BLaER1 treated with 17β-estradiol and CSF1 and Interleukin-3, amounts not matched to agents 10 nM and 100 nM (cell line): Measurements from ENCODE around the gene PYGO2.

ENCODE experiments used
- H3K27ac ChIP-seq, 11 experiments: shearing (Covaris generic); formaldehyde crosslinking; 2 replicates each; pipeline ENCODE4 v1.8.1; 2022
- H3K27me3 ChIP-seq, 11 experiments: shearing (Covaris generic); formaldehyde crosslinking; 2 replicates each; pipeline ENCODE4 v1.8.1; 2022
- H3K36me3 ChIP-seq, 11 experiments: shearing (Covaris generic); formaldehyde crosslinking; 2 replicates each; pipeline ENCODE4 v1.8.1; 2022
- H3K4me1 ChIP-seq, 10 experiments: shearing (Covaris generic); formaldehyde crosslinking; 2 replicates each; pipeline ENCODE4 v1.8.1; 2022
- H3K4me2 ChIP-seq, 11 experiments: shearing (Covaris generic); formaldehyde crosslinking; 2 replicates each; pipeline ENCODE4 v1.8.1; 2022
- H3K4me3 ChIP-seq, 10 experiments: shearing (Covaris generic); formaldehyde crosslinking; 2 replicates each; pipeline ENCODE4 v1.8.1; 2022
- H3K9ac ChIP-seq, 11 experiments: shearing (Covaris generic); formaldehyde crosslinking; 2 replicates each; pipeline ENCODE4 v1.8.1; 2022
- H3K9me3 ChIP-seq, 11 experiments: shearing (Covaris generic); formaldehyde crosslinking; replicated peaks in 1 of 11; 2 replicates each; pipeline ENCODE4 v1.8.1; 2022
- H4K20me1 ChIP-seq, 11 experiments: shearing (Covaris generic); formaldehyde crosslinking; 2 replicates each; pipeline ENCODE4 v1.8.1; 2022
- Cebpa-rat ChIP-seq, 11 experiments: shearing (Covaris generic); IDR thresholded peaks; 2 replicates each; pipeline ENCODE4 v1.8.1; 2022

The PYGO2 gene

GRCh38 chr1:155007251-155007828, 45.8 kb upstream of the PYGO2 start:
- H3K27ac ChIP-seq: peak overlapping the region; percentile 29 to 93 (median 86); a peak in 21 of 22 replicates
- peak overlapping the region; percentile 95 to 100 (median 98) for H3K4me2 ChIP-seq
- H4K20me1 ChIP-seq: peaks cover 0 to 15% (median 0%) of the 10 kb centered on the region in 11 experiments; a peak in 6 of 22 replicates
- peak overlapping the region; percentile 50 to 97 (median 75); a peak in 20 of 22 replicates for H3K9ac ChIP-seq
- H3K4me1 ChIP-seq: peaks cover 76 to 86% (median 84%) of the 10 kb centered on the region in 10 experiments
- TF ChIP-seq Cebpa-rat (IDR thresholded peaks at IDR 0.05): no peak
- H3K4me3 ChIP-seq: peak overlapping the region in 7 of 10 experiments; percentile 11 to 99 (median 68); a peak in 11 of 20 replicates
- no peaks in the 10 kb centered on the region for H3K9me3 ChIP-seq
- no peaks in the 10 kb centered on the region for H3K27me3 ChIP-seq
- peaks cover 0 to 9% (median 3%) of the 10 kb centered on the region in 11 experiments; a peak in 6 of 22 replicates for H3K36me3 ChIP-seq

GRCh38 chr1:155006601-155007101, 45.1 kb upstream of the PYGO2 start:
- no peak for TF ChIP-seq Cebpa-rat (IDR thresholded peaks at IDR 0.05)
- peak overlapping the region; percentile 75 to 97 (median 85); a peak in 21 of 22 replicates for H3K9ac ChIP-seq
- no peaks in the 10 kb centered on the region for H3K27me3 ChIP-seq
- peaks cover 0 to 15% (median 0%) of the 10 kb centered on the region in 11 experiments; a peak in 1 of 22 replicates for H4K20me1 ChIP-seq
- H3K4me1 ChIP-seq: peaks cover 69 to 79% (median 77%) of the 10 kb centered on the region in 10 experiments
- H3K27ac ChIP-seq: peak overlapping the region; percentile 78 to 93 (median 87)
- H3K36me3 ChIP-seq: peaks cover 0 to 9% (median 3%) of the 10 kb centered on the region in 11 experiments; a peak in 6 of 22 replicates
- peak overlapping the region; percentile 95 to 100 (median 98) for H3K4me2 ChIP-seq
- H3K9me3 ChIP-seq: no peaks in the 10 kb centered on the region
- peak overlapping the region; percentile 16 to 99 (median 62); a peak in 15 of 20 replicates for H3K4me3 ChIP-seq

GRCh38 chr1:155005076-155006011, 43.8 kb upstream of the PYGO2 start:
- Histone ChIP-seq H3K4me2 (peak overlapping the region; percentile 95 to 100 (median 98)), H3K27ac (peak overlapping the region; percentile 78 to 93 (median 87)), H3K36me3 (no peaks in the 10 kb centered on the region; a peak in 1 of 22 replicates), H3K4me1 (peaks cover 56 to 72% (median 69%) of the 10 kb centered on the region in 10 experiments), H3K4me3 (peak overlapping the region; percentile 80 to 99 (median 92)), H3K9me3 (no peaks in the 10 kb centered on the region), H4K20me1 (peaks cover 0 to 15% (median 0%) of the 10 kb centered on the region in 11 experiments; a peak in 1 of 22 replicates), H3K9ac (peak overlapping the region; percentile 83 to 97 (median 87)), H3K27me3 (no peaks in the 10 kb centered on the region)
- TF ChIP-seq Cebpa-rat (IDR thresholded peaks at IDR 0.05): no peak

- TF ChIP-seq Cebpa-rat (IDR thresholded peaks at IDR 0.05): no peak
- H3K4me3 ChIP-seq: peak overlapping the region; percentile 80 to 99 (median 92)
- peak overlapping the region; percentile 95 to 100 (median 98) for H3K4me2 ChIP-seq
- H3K27me3 ChIP-seq: no peaks in the 10 kb centered on the region
- no peaks in the 10 kb centered on the region; a peak in 1 of 22 replicates for H3K36me3 ChIP-seq
- peaks cover 55 to 72% (median 69%) of the 10 kb centered on the region in 10 experiments for H3K4me1 ChIP-seq
- peak overlapping the region; percentile 78 to 93 (median 87) for H3K27ac ChIP-seq
- peak overlapping the region; percentile 83 to 97 (median 87) for H3K9ac ChIP-seq
- H4K20me1 ChIP-seq: peaks cover 0 to 15% (median 0%) of the 10 kb centered on the region in 11 experiments; a peak in 1 of 22 replicates
- no peaks in the 10 kb centered on the region for H3K9me3 ChIP-seq
Measured at GRCh38 chr1:155004352-155005075, 42.9 kb upstream of the PYGO2 start.

DNA sequence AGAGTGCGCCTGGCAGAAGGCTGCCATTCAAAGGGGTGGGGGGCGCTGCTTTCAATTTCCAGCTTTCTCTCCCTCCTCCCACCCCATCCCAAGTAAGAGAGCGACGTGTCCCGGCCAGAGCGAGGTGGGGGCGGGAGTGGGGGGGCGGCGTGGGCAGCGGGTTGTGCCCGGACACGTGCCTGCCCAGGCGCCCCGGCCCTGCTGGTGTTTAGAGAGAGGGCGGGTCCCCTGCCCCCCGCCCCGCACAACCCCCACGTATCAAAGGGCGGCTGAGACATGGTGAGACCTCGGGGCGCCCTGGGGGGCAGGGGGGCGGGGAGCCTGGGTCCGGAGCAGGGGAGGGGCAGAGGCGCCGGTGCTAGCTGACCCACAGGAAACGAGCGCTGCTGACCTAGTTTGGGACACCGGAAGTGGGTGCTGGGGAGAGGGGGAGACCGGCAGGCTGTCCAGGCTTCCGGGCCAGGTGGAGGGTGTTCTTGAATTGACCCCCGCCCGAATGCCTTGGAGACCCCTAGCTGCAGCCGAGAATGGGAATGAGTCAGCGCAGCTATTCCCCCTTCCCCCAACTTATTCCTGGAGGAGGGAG, 42.3 kb upstream of the PYGO2 start:
- H4K20me1 ChIP-seq: peaks cover 0 to 15% (median 0%) of the 10 kb centered on the region in 11 experiments; a peak in 1 of 22 replicates
- peak overlapping the region; percentile 80 to 99 (median 92) for H3K4me3 ChIP-seq
- H3K9ac ChIP-seq: peak overlapping the region; percentile 83 to 97 (median 87)
- no peak for TF ChIP-seq Cebpa-rat (IDR thresholded peaks at IDR 0.05)
- no peaks in the 10 kb centered on the region; a peak in 1 of 22 replicates for H3K36me3 ChIP-seq
- H3K27ac ChIP-seq: peak overlapping the region; percentile 78 to 93 (median 87)
- H3K4me1 ChIP-seq: peaks cover 54 to 72% (median 69%) of the 10 kb centered on the region in 10 experiments
- peak overlapping the region; percentile 95 to 100 (median 98) for H3K4me2 ChIP-seq
- H3K9me3 ChIP-seq: no peaks in the 10 kb centered on the region
- H3K27me3 ChIP-seq: no peaks in the 10 kb centered on the region

DNA sequence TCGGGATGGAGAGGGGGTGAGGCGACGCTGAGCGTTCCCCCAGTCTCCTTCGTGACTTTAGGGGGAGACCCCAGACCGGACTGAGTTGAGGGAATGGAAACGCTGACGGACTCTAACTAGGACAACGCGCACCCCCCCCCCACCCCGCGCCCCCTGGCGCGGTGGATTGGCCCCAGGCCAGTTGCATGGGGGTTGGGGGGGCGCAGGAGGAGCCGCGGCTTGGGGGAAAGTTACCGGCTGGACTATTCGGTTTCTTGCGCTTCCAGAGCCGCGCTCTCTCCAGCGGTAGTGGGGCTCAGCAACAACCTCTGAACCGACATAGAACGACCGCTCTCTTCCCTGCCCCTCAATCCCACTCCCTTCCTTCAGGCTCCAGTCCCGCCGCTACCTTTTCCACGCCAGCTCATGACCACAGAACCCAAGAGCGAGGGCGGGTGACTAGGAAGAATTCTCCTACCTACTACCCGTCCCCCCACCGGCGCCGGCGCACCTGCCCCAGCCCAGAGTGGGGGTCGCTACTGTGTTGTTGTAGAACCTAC, 41.7 kb upstream of the PYGO2 start:
- Histone ChIP-seq H3K4me1 (peaks cover 54 to 72% (median 68%) of the 10 kb centered on the region in 10 experiments), H3K27ac (peak overlapping the region; percentile 78 to 93 (median 87)), H4K20me1 (peaks cover 0 to 13% (median 0%) of the 10 kb centered on the region in 11 experiments; a peak in 1 of 22 replicates), H3K9ac (peak overlapping the region; percentile 83 to 97 (median 87)), H3K36me3 (no peaks in the 10 kb centered on the region; a peak in 1 of 22 replicates), H3K9me3 (no peaks in the 10 kb centered on the region), H3K4me2 (peak overlapping the region; percentile 95 to 100 (median 98)), H3K27me3 (no peaks in the 10 kb centered on the region), H3K4me3 (peak overlapping the region; percentile 80 to 99 (median 92))
- no peak for TF ChIP-seq Cebpa-rat (IDR thresholded peaks at IDR 0.05)

DNA sequence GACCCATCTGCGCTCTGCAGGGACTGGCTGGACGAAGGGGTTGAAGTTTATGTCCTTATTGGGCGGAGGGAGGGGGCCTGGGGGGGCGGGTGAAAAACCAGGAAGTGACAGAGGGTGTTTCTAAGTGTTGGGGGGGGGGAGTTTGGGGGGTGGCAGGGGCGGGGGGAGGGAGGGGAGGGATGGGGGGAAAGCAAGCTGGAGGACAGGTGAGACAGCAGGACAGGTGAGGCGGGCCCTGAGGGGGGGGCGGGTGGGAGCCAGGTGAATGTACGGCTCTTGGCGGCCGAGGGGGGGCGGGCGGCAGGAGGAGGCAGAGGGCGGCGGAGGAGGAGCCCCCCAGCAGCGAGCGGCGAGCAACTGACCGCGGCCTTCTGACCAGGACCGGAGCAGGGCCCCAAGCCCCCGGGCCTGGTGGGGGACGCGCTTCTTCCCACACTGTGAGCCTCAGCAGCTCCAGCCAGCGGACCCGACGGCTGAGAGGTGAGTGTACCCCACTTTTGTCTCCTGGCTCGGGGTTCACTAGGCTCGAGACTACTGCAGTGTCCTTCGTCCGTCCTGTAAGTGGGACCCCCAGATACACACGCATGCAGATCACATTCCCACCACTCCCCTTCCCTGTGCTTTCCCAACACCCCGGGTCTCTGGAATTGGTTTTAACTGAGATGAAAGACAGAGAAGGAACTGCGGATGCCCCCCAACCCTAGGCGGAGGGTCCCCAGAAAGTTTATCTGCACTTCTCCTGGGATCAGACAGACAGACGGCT, 41.1 kb upstream of the PYGO2 start, which contains the start of gene ZBTB7B:
Gene ZBTB7B (plus strand): TSS at position 339 of the 763 bp plus-strand sequence. CDS start 11,859 bp downstream, outside the sequence.
- peak within 1 kb of the TSS; percentile 98 to 100 (median 99) for H3K4me2 ChIP-seq
- peak within 1 kb of the TSS; percentile 80 to 99 (median 92) for H3K4me3 ChIP-seq
- H3K36me3 ChIP-seq: no peaks in the 10 kb centered on the region; a peak in 1 of 22 replicates
- peak within 1 kb of the TSS; percentile 83 to 97 (median 87) for H3K9ac ChIP-seq
- no peaks in the 10 kb centered on the region for H3K27me3 ChIP-seq
- peak within 1 kb of the TSS; percentile 78 to 93 (median 88) for H3K27ac ChIP-seq
- H4K20me1 ChIP-seq: peaks cover 0 to 7% (median 0%) of the 10 kb centered on the region in 11 experiments; a peak in 1 of 22 replicates
- H3K9me3 ChIP-seq: no peaks in the 10 kb centered on the region
- TF ChIP-seq Cebpa-rat (IDR thresholded peaks at IDR 0.05): no peak
- H3K4me1 ChIP-seq: peaks cover 54 to 72% (median 68%) of the 10 kb centered on the region in 10 experiments
